Lower leg skin (tissue), 3 donors: ENCODE results near the gene TYW1B.
"Not testable (repeated sequence)": the region's sequence is repeated elsewhere in the genome, so short reads cannot be mapped to it uniquely, and the experiment has no call there.

Experiments
- CTCF ChIP-seq, 3 donors: fragments of 450-650 bp; IDR thresholded peaks; one replicate each; pipeline ENCODE4 v1.5.1; 2016; ENCODE audit warnings: antibody characterized with exemption in 3 of 3, mild to moderate bottlenecking in 3 of 3, moderate library complexity in 2 of 3
- POLR2A ChIP-seq, 2 donors: fragments of 450-650 bp; IDR thresholded peaks; one replicate each; pipeline ENCODE4 v1.6.1; 2016 to 2017; ENCODE audit warnings: antibody characterized with exemption in 2 of 2, mild to moderate bottlenecking in 1 of 2, moderate library complexity in 1 of 2

- TF ChIP-seq CTCF, POLR2A (IDR thresholded peaks at IDR 0.05): not testable (repeated sequence)
These were observed 37.8 kb downstream of the TYW1B start for GRCh38 chr7:72790048-72790697.
